HTR-8/SVneo (cell line): Measurements from ENCODE around the gene PPP6C.
A peak's percentile ranks its signal among the peaks of the same experiment; 100 is the strongest.
"Not testable (repeated sequence)": the region's sequence is repeated elsewhere in the genome, so short reads cannot be mapped to it uniquely, and the experiment has no call there.

ENCODE experiments used
- DNase-seq: peaks from one replicate; pipeline ENCODE4 v3.0.0; 2011; ENCODE audit warnings: low spot score, mixed read lengths; ENCODE audit not compliant: insufficient read length
- FAIRE-seq: peaks from 2 replicates; lab custom pipeline; 2011; peaks lifted over from hg19 to GRCh38; lab: Jason Lieb, UNC

Gene PPP6C

GRCh38 chr9:125143377-125144090 is 46.1 kb downstream of the PPP6C start, which contains the start of gene SCAI:
SCAI (minus strand) TSS chr9:125143528; CDS start chr9:125143437, 91 bp downstream.
- peak; percentile 80 for FAIRE-seq

GRCh38 chr9:125142560-125143376 is 46.8 kb downstream of the PPP6C start:
- FAIRE-seq: no peak
- peak; percentile 4 for DNase-seq

More at GRCh38 chr9:125143377-125144090, 46.1 kb downstream of the PPP6C start, which contains the start of gene SCAI:
- peak; percentile 98 for DNase-seq

GRCh38 chr9:125141751-125142150 is 47.9 kb downstream of the PPP6C start:
- no peak for DNase-seq
- no peak for FAIRE-seq

GRCh38 chr9:125141251-125141650 is 48.4 kb downstream of the PPP6C start:
- DNase-seq (no peak), FAIRE-seq (no peak)

GRCh38 chr9:125140576-125140975 is 49.0 kb downstream of the PPP6C start:
- DNase-seq (no peak), FAIRE-seq (no peak)

- DNase-seq (peak; percentile 18), FAIRE-seq (no peak)
Observed at GRCh38 chr9:125137200-125137599, 52.4 kb downstream of the PPP6C start.

GRCh38 chr9:125134976-125135375 is 54.6 kb downstream of the PPP6C start:
- no peak for FAIRE-seq
- DNase-seq: no peak

GRCh38 chr9:125133403-125134329 is 55.9 kb downstream of the PPP6C start:
- FAIRE-seq: no peak
- no peak for DNase-seq

GRCh38 chr9:125131778-125132177 is 57.8 kb downstream of the PPP6C start:
- FAIRE-seq: no peak
- no peak for DNase-seq

GRCh38 chr9:125126019-125126746 is 63.4 kb downstream of the PPP6C start:
- peak; percentile 66 for DNase-seq
- FAIRE-seq: no peak

- DNase-seq (no peak), FAIRE-seq (no peak)
Observed at GRCh38 chr9:125125523-125125922, 64.1 kb downstream of the PPP6C start.

- FAIRE-seq: no peak
Observed at GRCh38 chr9:125121146-125121545, 68.5 kb downstream of the PPP6C start.

GRCh38 chr9:125119643-125120286 is 69.8 kb downstream of the PPP6C start:
- no peak for DNase-seq
- FAIRE-seq: no peak

More at GRCh38 chr9:125121146-125121545, 68.5 kb downstream of the PPP6C start:
- no peak for DNase-seq

GRCh38 chr9:125118696-125119095 is 70.9 kb downstream of the PPP6C start:
- not testable (repeated sequence) for FAIRE-seq, DNase-seq

GRCh38 chr9:125114503-125114902 is 75.1 kb downstream of the PPP6C start:
- DNase-seq, FAIRE-seq: not testable (repeated sequence)

GRCh38 chr9:125110464-125110863 is 79.1 kb downstream of the PPP6C start:
- DNase-seq (no peak), FAIRE-seq (no peak)

- not testable (repeated sequence) for DNase-seq, FAIRE-seq
Observed at GRCh38 chr9:125108541-125108940, 81.1 kb downstream of the PPP6C start.

- DNase-seq: peak; percentile 28
Observed at GRCh38 chr9:125106285-125106893, 83.2 kb downstream of the PPP6C start.

More at GRCh38 chr9:125106285-125106893, 83.2 kb downstream of the PPP6C start:
- no peak for FAIRE-seq
